GM21737 (cell line): ENCODE results near the gene DPM3.
"Not testable (repeated sequence)": the region's sequence is repeated elsewhere in the genome, so short reads cannot be mapped to it uniquely, and the experiment has no call there.

Source experiments
- ATAC-seq: cut with Tn5 transposase; IDR thresholded peaks from one replicate; pipeline ENCODE4 v1.9.1; 2021; ENCODE audit warnings: mild to moderate bottlenecking, moderate library complexity; ENCODE audit not compliant: unreplicated experiment

Gene DPM3

GRCh38 chr1:155126556-155127104, 13.7 kb downstream of the DPM3 start:
- ATAC-seq = no peak

DNA sequence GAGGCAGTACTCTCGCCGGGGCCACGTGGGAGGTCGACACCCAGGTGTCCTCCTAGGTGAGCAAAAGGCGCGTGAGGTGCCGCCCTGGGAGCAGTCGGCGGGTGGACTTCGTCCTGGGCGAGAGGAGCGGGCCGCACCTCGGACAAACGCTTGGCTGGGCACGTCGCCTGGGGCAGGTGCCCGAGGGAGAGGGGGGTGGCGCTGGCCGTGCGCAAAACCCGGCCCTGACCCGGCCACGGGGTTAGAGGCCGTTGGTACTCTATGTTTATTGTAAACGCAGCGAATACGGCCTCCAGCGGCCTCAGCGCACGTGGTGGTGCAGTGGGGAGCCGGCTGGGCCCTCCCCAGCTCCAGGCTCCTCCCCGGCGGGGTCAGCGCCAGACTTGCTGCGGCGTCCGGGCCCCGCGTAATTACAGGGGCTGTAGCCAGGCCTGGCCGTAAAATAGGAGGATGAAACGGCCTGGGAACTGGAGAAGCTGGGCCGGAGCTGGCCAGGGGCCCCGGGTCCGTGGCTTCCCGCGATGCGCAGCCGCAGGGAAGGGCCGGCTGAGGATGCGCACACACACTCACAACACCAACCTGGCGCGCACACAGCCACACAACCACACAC, 14.3 kb downstream of the DPM3 start:
- no peak for ATAC-seq

DNA sequence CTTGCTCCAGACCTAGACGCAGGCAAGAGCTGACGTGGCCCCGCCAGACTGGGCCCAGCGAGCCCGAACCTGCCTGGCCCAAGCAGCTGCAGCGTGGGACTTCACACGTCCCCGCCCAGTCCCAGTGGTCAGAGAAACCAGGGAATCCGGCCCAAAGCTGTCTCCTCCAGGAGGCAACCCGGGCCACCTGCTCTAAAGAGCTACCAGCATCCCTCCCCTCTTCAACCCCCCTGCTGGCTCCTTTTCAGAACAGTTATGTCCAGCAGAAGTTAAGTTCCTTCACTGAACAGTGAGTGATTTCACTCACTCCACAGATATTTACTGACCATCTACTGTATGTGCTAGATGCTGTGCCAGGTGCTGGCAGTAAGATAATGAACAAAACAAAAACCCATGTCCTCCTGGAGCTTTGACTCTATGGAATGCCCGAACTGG, 14.8 kb downstream of the DPM3 start:
- no peak for ATAC-seq

- no peak for ATAC-seq
Measured at GRCh38 chr1:155124503-155125463, 15.5 kb downstream of the DPM3 start.

GRCh38 chr1:155123801-155124200, 16.5 kb downstream of the DPM3 start:
- ATAC-seq = no peak

DNA sequence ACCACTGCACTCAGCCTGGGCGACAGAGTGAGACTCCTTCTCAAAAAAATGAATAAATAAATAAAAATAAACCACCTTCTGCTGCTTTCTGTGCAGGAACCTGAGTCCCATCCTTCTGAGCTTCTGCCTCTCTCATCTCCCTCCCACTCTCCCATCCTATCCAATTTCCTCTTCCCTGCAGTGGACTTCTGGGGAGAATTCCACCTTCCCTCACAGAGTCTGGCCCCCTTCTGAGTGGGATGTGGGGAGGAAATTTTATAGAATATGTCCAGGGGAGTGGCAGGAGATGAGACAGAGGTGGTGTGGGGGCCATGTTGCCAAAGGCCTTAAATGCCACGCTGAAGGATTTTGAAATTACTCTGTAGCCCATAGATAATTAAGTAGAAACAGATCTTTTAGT, 18.0 kb downstream of the DPM3 start:
- no peak for ATAC-seq

DNA sequence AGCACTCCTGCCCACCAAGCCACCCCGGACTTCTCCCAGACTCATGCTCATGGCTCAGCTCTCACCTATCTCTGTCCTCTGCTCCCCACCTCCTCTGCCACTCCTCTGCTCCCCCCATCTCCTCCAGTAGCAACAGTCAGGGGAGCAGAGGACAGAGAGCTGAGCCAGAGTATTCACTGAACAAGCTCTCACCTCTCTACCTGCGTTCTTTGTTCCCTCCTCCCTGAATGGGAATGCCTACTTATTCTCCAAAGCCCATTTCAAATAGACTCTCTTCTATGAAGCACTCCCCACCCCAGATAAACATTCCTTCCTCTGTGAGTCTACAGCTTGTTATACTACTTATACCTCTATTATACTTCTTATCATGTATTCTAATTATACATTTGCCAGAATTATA, 19.1 kb downstream of the DPM3 start:
- no peak for ATAC-seq

DNA sequence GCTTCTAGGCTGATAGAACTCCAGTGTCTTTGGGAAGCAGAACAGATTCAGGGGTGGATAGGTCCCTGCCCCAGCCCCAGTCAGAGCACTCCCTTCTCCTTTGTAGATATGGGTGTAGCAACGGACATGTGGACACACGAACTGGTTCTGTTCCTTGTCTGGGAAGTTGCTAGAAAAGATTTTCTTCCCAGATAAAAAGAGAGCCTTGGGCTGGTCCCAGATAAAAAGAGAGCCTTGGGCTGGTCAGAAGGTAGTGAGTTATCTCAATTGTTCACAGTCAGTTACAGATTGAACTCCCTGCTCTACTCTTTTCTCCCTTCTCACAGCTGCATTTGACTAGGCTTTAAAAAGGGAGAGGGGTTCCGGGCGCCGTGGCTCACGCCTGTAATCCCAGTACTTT, 20.1 kb downstream of the DPM3 start:
- no peak for ATAC-seq

DNA sequence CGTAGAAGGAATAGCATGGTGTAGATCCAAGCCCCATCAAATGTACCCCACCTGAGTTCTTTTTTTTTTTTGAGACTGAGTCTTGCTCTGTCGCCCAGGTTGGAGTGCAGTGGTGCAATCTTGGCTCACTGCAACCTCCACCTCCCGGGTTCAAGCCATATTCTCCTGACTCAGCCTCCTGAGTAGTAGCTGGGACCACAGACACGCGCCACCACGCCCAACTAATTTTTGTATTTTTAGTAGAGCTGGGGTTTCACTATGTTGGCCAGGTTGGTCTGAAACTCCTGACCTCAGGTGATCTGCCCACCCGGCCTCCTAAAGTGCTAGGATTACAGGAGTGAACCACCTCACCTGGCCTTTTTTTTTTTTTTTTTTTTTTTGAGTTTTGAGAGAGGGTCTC, 22.2 kb downstream of the DPM3 start:
- ATAC-seq = not testable (repeated sequence)

GRCh38 chr1:155117610-155118009, 22.7 kb downstream of the DPM3 start:
- ATAC-seq = no peak

GRCh38 chr1:155116113-155116764, 24.1 kb downstream of the DPM3 start:
- ATAC-seq = no peak

- no peak for ATAC-seq
Measured at GRCh38 chr1:155113450-155113980, 26.8 kb downstream of the DPM3 start.

GRCh38 chr1:155110826-155111225, 29.5 kb downstream of the DPM3 start:
- ATAC-seq = no peak

DNA sequence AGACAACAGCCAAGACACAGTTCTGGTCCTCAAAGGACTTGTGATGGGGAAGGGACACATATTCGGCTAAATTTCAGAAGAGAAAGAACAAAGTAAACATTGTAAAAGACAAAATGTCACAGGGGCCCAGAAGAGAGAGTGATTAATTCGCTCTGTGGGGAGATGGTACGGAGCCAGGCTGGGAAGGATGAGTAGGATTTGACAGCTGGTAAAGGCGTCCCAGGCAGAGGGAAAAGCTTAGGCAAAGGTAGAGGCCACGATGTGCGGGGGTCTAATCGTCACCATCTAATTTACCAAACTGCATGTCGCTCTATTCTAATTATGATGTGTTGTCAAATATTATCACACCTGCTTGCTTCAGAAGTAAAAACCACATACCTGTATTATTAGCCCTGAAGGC, 29.9 kb downstream of the DPM3 start:
- ATAC-seq = no peak

DNA sequence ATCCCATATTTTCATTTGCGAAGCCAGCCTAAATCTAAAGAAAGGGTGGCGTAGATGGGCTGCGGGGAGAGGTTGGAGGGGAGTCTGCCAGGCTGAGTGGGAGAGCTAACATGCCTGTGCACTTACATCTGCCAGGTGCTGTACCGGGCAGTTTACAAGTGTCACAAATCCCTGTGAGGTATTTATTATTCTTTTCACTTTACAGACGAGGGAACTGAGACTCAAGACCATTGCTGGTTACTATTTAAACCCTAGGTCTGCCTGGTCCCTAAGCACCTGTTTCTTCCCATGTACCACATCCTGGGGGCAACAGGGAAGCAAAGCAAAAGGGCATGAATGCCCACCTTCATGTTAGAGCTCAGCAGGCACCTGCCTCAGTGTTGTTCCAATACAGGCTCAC, 32.0 kb downstream of the DPM3 start:
- ATAC-seq = no peak

GRCh38 chr1:155107309-155108264, 32.7 kb downstream of the DPM3 start:
- ATAC-seq = no peak

GRCh38 chr1:155106862-155107261, 33.5 kb downstream of the DPM3 start:
- ATAC-seq = no peak

DNA sequence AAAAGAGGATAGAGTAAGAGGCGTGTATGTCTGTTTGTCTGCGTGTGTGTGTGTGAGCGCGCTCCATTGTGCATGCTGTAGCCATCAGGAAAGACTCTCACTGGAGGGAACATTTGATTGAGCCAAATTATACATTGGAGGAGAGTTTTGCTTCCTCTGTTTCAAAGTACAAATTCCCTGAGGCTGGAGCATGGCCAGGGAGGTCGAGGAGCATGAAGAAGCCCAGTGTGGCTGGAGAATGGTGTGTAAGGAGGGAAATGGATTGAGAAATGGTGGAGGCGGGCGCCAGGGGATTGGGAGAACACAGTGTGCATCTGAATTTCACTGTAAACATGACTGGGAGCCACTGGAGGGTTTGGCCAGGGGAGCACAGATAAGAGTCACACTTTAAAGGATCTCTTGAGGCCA, 34.7 kb downstream of the DPM3 start:
- ATAC-seq = no peak

GRCh38 chr1:155104605-155105534, 35.5 kb downstream of the DPM3 start:
- ATAC-seq = no peak
